Measurements from ENCODE around the gene C2CD4D. TPM values are rescaled to one million over a fixed set of nuclear protein-coding genes. Genes with fewer than 3 reads are reported as not detected.

C2CD4D gene
- polyA plus RNA-seq, 1 donor from 2014 or later, result not detected

- TF ChIP-seq EZH2 (IDR thresholded peaks at IDR 0.05; ENCODE audit: borderline replicate concordance, insufficient read depth, low read length, poor library complexity, severe bottlenecking), result no peak
- TF ChIP-seq POLR2AphosphoS5 (IDR thresholded peaks at IDR 0.05), result no peak
- no peak for TF ChIP-seq REST (IDR thresholded peaks at IDR 0.05; ENCODE audit: borderline replicate concordance)
- TF ChIP-seq MXI1 (conservative IDR thresholded peaks at IDR 0.05; ENCODE audit: poor library complexity, severe bottlenecking), result no peak
- no peak overlapping the region for H3K27ac ChIP-seq (ENCODE audit: low read length)
- peaks cover 29% of the 10 kb centered on the region for H3K27me3 ChIP-seq (ENCODE audit: insufficient read depth, low read depth, low read length)
- H2AFZ ChIP-seq (ENCODE audit: low read depth, low read length), result no peak overlapping the region
- no peaks in the 10 kb centered on the region for H3K79me2 ChIP-seq (replicated peaks; ENCODE audit: insufficient read depth, low read length)
- no peak overlapping the region for H3K4me3 ChIP-seq (ENCODE audit: low read length)
- H3K9ac ChIP-seq (ENCODE audit: low read length), result no peak overlapping the region
- no peaks in the 10 kb centered on the region for H3K36me3 ChIP-seq (ENCODE audit: insufficient read depth, low read length)
- no peaks in the 10 kb centered on the region for H3F3A ChIP-seq (ENCODE audit: insufficient read depth, low read length, poor library complexity, severe bottlenecking)
- H4K20me1 ChIP-seq (ENCODE audit: insufficient read depth), result no peaks in the 10 kb centered on the region
- no peak overlapping the region for H3K4me2 ChIP-seq (ENCODE audit: low read length)
- H3K9me3 ChIP-seq (ENCODE audit: low read length), result no peaks in the 10 kb centered on the region
- H3K9me2 ChIP-seq (ENCODE audit: insufficient read depth, low read length), result no peaks in the 10 kb centered on the region
Observed at GRCh38 chr1:151843398-151843797, 3.8 kb upstream of the C2CD4D start.

GRCh38 chr1:151841141-151841540 is 1.5 kb upstream of the C2CD4D start:
- Histone ChIP-seq H4K20me1 (ENCODE audit: insufficient read depth) (no peaks in the 10 kb centered on the region), H3K4me3 (ENCODE audit: low read length) (no peak overlapping the region), H3K36me3 (ENCODE audit: insufficient read depth, low read length) (no peaks in the 10 kb centered on the region), H3K27me3 (ENCODE audit: insufficient read depth, low read depth, low read length) (peaks cover 51% of the 10 kb centered on the region), H3K9me3 (ENCODE audit: low read length) (no peaks in the 10 kb centered on the region), H3K79me2 (replicated peaks; ENCODE audit: insufficient read depth, low read length) (no peaks in the 10 kb centered on the region), H3K4me2 (ENCODE audit: low read length) (no peak overlapping the region), H2AFZ (ENCODE audit: low read depth, low read length) (no peak overlapping the region), H3K27ac (ENCODE audit: low read length) (no peak overlapping the region), H3K9ac (ENCODE audit: low read length) (no peak overlapping the region), H3K9me2 (ENCODE audit: insufficient read depth, low read length) (no peaks in the 10 kb centered on the region), H3F3A (ENCODE audit: insufficient read depth, low read length, poor library complexity, severe bottlenecking) (no peaks in the 10 kb centered on the region)
- TF ChIP-seq REST (IDR thresholded peaks at IDR 0.05; ENCODE audit: borderline replicate concordance) (no peak), RAD21 (conservative IDR thresholded peaks at IDR 0.05) (no peak), EP300 (conservative IDR thresholded peaks at IDR 0.05; ENCODE audit: poor library complexity, severe bottlenecking) (no peak), MXI1 (conservative IDR thresholded peaks at IDR 0.05; ENCODE audit: poor library complexity, severe bottlenecking) (no peak), SMC3 (conservative IDR thresholded peaks at IDR 0.05; ENCODE audit: poor library complexity) (no peak), POLR2AphosphoS5 (IDR thresholded peaks at IDR 0.05) (no peak), TAF1 (IDR thresholded peaks at IDR 0.05; ENCODE audit: low read depth) (no peak), EZH2 (IDR thresholded peaks at IDR 0.05; ENCODE audit: borderline replicate concordance, insufficient read depth, low read length, poor library complexity, severe bottlenecking) (no peak)
- TF ChIP-seq, protein P1, sequence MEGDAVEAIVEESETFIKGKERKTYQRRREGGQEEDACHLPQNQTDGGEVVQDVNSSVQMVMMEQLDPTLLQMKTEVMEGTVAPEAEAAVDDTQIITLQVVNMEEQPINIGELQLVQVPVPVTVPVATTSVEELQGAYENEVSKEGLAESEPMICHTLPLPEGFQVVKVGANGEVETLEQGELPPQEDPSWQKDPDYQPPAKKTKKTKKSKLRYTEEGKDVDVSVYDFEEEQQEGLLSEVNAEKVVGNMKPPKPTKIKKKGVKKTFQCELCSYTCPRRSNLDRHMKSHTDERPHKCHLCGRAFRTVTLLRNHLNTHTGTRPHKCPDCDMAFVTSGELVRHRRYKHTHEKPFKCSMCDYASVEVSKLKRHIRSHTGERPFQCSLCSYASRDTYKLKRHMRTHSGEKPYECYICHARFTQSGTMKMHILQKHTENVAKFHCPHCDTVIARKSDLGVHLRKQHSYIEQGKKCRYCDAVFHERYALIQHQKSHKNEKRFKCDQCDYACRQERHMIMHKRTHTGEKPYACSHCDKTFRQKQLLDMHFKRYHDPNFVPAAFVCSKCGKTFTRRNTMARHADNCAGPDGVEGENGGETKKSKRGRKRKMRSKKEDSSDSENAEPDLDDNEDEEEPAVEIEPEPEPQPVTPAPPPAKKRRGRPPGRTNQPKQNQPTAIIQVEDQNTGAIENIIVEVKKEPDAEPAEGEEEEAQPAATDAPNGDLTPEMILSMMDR (IDR thresholded peaks at IDR 0.05; ENCODE audit: poor library complexity, severe bottlenecking), result no peak
